Peyer's patch (tissue), 4 donors: ENCODE results near the gene RAP1A.

Experiments
- POLR2A ChIP-seq, 2 donors: fragments of 450-650 bp; IDR thresholded peaks; one replicate each; pipeline ENCODE4 v1.5.1; 2017; ENCODE audit warnings: antibody characterized with exemption in 2 of 2, mild to moderate bottlenecking in 2 of 2, moderate library complexity in 2 of 2
- TF ChIP-seq, protein P1 (sequence below), 6 experiments: fragments of 450-650 bp in 4 of 6; fragments of 200-600 bp in 2 of 6; sonication (generic) in 1 of 6; IDR thresholded peaks; one replicate each; pipeline ENCODE4 v1.5.1; 2017 to 2019; ENCODE audit warnings: antibody characterized with exemption in 6 of 6, mild to moderate bottlenecking in 3 of 6, moderate library complexity in 1 of 6

DNA sequence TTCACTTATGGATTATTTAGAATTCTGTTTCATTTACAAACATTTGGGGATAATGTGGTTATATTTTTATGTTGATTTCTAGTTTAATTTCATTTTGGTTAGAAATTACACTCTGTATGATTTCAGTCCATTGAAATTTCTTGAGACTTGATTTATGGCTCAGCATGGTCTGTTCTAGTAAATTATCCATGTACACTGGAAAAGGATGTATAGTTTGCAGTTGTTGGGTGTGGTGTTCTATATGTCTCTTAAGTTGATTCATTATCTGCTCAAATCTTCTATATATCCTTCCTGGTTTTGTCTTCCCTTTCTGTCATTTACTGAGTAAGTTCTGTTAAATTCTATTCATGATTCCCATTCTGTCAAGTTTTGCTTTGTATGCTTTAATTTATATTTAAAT lies 52.3 kb downstream of the RAP1A start:
- no peak for TF ChIP-seq POLR2A (IDR thresholded peaks at IDR 0.05)
- TF ChIP-seq, protein P1, sequence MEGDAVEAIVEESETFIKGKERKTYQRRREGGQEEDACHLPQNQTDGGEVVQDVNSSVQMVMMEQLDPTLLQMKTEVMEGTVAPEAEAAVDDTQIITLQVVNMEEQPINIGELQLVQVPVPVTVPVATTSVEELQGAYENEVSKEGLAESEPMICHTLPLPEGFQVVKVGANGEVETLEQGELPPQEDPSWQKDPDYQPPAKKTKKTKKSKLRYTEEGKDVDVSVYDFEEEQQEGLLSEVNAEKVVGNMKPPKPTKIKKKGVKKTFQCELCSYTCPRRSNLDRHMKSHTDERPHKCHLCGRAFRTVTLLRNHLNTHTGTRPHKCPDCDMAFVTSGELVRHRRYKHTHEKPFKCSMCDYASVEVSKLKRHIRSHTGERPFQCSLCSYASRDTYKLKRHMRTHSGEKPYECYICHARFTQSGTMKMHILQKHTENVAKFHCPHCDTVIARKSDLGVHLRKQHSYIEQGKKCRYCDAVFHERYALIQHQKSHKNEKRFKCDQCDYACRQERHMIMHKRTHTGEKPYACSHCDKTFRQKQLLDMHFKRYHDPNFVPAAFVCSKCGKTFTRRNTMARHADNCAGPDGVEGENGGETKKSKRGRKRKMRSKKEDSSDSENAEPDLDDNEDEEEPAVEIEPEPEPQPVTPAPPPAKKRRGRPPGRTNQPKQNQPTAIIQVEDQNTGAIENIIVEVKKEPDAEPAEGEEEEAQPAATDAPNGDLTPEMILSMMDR (IDR thresholded peaks at IDR 0.05) = no peak
